ENCODE results near the gene KLHL6.

KLHL6 gene

GRCh38 chr3:183542355-183542754 lies 13.2 kb downstream of the KLHL6 start:
- no peak for TF ChIP-seq CTCF (IDR thresholded peaks at IDR 0.05; ENCODE audit: low read length)
- TF ChIP-seq EZH2phosphoT487 (IDR thresholded peaks at IDR 0.05; ENCODE audit: low read length), result no peak
- no peak for TF ChIP-seq EZH2 (optimal IDR thresholded peaks at IDR 0.05; ENCODE audit: low read depth, low read length)
- Histone ChIP-seq H3K79me2 (ENCODE audit: low read length) (peaks cover 100% of the 10 kb centered on the region), H3K9me3 (replicated peaks; ENCODE audit: insufficient read depth, low read length) (no peaks in the 10 kb centered on the region), H3K9ac (ENCODE audit: low read length) (peak overlapping the region; percentile 19; the same call in 1 of the 2 replicates), H4K20me1 (ENCODE audit: insufficient read depth, low read length) (no peaks in the 10 kb centered on the region), H3K4me3 (ENCODE audit: low read length) (peak overlapping the region; percentile 36), H3K4me1 (ENCODE audit: low read length) (peaks cover 77% of the 10 kb centered on the region), H3K36me3 (replicated peaks; ENCODE audit: insufficient read depth, low read length) (0 out of 2 replicates have a peak, but pooled peaks cover 8% of the 10 kb centered on the region), H3K9me2 (replicated peaks; ENCODE audit: insufficient read depth, low read length) (no peaks in the 10 kb centered on the region), H3F3A (ENCODE audit: insufficient read depth, low read length) (peaks cover 42% of the 10 kb centered on the region), H2AFZ (ENCODE audit: low read length) (no peak overlapping the region), H3K27ac (ENCODE audit: low read length) (peak overlapping the region; percentile 76), H3K27me3 (replicated peaks; ENCODE audit: insufficient read depth, low read length) (no peaks in the 10 kb centered on the region), H3K4me2 (ENCODE audit: low read depth, low read length) (peak overlapping the region; percentile 72)
- DNase-seq, result no peak

GRCh38 chr3:183541738-183542137 lies 13.8 kb downstream of the KLHL6 start:
- peak overlapping the region; percentile 36 for H3K4me3 ChIP-seq (ENCODE audit: low read length)
- H3K36me3 ChIP-seq (replicated peaks; ENCODE audit: insufficient read depth, low read length), result 0 out of 2 replicates have a peak, but pooled peaks cover 8% of the 10 kb centered on the region
- no peaks in the 10 kb centered on the region for H3K9me3 ChIP-seq (replicated peaks; ENCODE audit: insufficient read depth, low read length)
- no peaks in the 10 kb centered on the region for H3K27me3 ChIP-seq (replicated peaks; ENCODE audit: insufficient read depth, low read length)
- H3K9me2 ChIP-seq (replicated peaks; ENCODE audit: insufficient read depth, low read length), result no peaks in the 10 kb centered on the region
- peak overlapping the region; percentile 76 for H3K27ac ChIP-seq (ENCODE audit: low read length)
- peaks cover 83% of the 10 kb centered on the region for H3K4me1 ChIP-seq (ENCODE audit: low read length)
- H3F3A ChIP-seq (ENCODE audit: insufficient read depth, low read length), result peaks cover 48% of the 10 kb centered on the region
- H3K4me2 ChIP-seq (ENCODE audit: low read depth, low read length), result peak overlapping the region; percentile 72
- H2AFZ ChIP-seq (ENCODE audit: low read length), result no peak overlapping the region
- H3K79me2 ChIP-seq (ENCODE audit: low read length), result peaks cover 100% of the 10 kb centered on the region
- TF ChIP-seq EZH2phosphoT487 (IDR thresholded peaks at IDR 0.05; ENCODE audit: low read length) (no peak), EZH2 (optimal IDR thresholded peaks at IDR 0.05; ENCODE audit: low read depth, low read length) (no peak), CTCF (IDR thresholded peaks at IDR 0.05; ENCODE audit: low read length) (no peak)
- no peaks in the 10 kb centered on the region for H4K20me1 ChIP-seq (ENCODE audit: insufficient read depth, low read length)
- peak; percentile 80 for DNase-seq
- H3K9ac ChIP-seq (ENCODE audit: low read length), result peak overlapping the region; percentile 19; the same call in 1 of the 2 replicates

- H2AFZ ChIP-seq (ENCODE audit: low read length), result no peak overlapping the region
- H3F3A ChIP-seq (ENCODE audit: insufficient read depth, low read length), result peaks cover 53% of the 10 kb centered on the region
- peak overlapping the region; percentile 72 for H3K4me2 ChIP-seq (ENCODE audit: low read depth, low read length)
- TF ChIP-seq EZH2phosphoT487 (IDR thresholded peaks at IDR 0.05; ENCODE audit: low read length), result no peak
- no peak for TF ChIP-seq EZH2 (optimal IDR thresholded peaks at IDR 0.05; ENCODE audit: low read depth, low read length)
- TF ChIP-seq CTCF (IDR thresholded peaks at IDR 0.05; ENCODE audit: low read length), result peak; percentile 30
- H4K20me1 ChIP-seq (ENCODE audit: insufficient read depth, low read length), result no peaks in the 10 kb centered on the region
- H3K79me2 ChIP-seq (ENCODE audit: low read length), result peaks cover 100% of the 10 kb centered on the region
- H3K4me3 ChIP-seq (ENCODE audit: low read length), result peak overlapping the region; percentile 36
- H3K27ac ChIP-seq (ENCODE audit: low read length), result peak overlapping the region; percentile 76
- no peaks in the 10 kb centered on the region for H3K9me2 ChIP-seq (replicated peaks; ENCODE audit: insufficient read depth, low read length)
- H3K9me3 ChIP-seq (replicated peaks; ENCODE audit: insufficient read depth, low read length), result no peaks in the 10 kb centered on the region
- H3K36me3 ChIP-seq (replicated peaks; ENCODE audit: insufficient read depth, low read length), result 0 out of 2 replicates have a peak, but pooled peaks cover 4% of the 10 kb centered on the region
- H3K4me1 ChIP-seq (ENCODE audit: low read length), result peaks cover 88% of the 10 kb centered on the region
- no peaks in the 10 kb centered on the region for H3K27me3 ChIP-seq (replicated peaks; ENCODE audit: insufficient read depth, low read length)
- H3K9ac ChIP-seq (ENCODE audit: low read length), result peak overlapping the region; percentile 19; the same call in 1 of the 2 replicates
- DNase-seq, result no peak
These were observed 14.3 kb downstream of the KLHL6 start for GRCh38 chr3:183541235-183541655.
